ENCODE data around the gene TCEANC2.
"Not testable (repeated sequence)": the region's sequence is repeated elsewhere in the genome, so short reads cannot be mapped to it uniquely, and the experiment has no call there.

TCEANC2 gene

GRCh38 chr1:54028306-54029251 is 24.8 kb upstream of the TCEANC2 start:
- no peak for DNase-seq

GRCh38 chr1:54037476-54037875 is 15.9 kb upstream of the TCEANC2 start:
- DNase-seq, result no peak

- DNase-seq, result no peak
Measured at GRCh38 chr1:54041806-54042205, 11.6 kb upstream of the TCEANC2 start.

- no peak for DNase-seq
Measured at GRCh38 chr1:54045496-54045895, 7.9 kb upstream of the TCEANC2 start.

- DNase-seq, result no peak
Measured at GRCh38 chr1:54046671-54047383, 6.6 kb upstream of the TCEANC2 start.

- DNase-seq, result no peak
Measured at GRCh38 chr1:54047384-54048305, 5.8 kb upstream of the TCEANC2 start.

GRCh38 chr1:54050435-54050834 is 3.0 kb upstream of the TCEANC2 start:
- DNase-seq, result not testable (repeated sequence)

- peak; percentile 21 for DNase-seq
Measured at GRCh38 chr1:54051933-54052430, 1.4 kb upstream of the TCEANC2 start.

GRCh38 chr1:54052431-54052933 is 926 bp upstream of the TCEANC2 start:
- peak; percentile 48 for DNase-seq

- DNase-seq, result no peak
Measured at GRCh38 chr1:54053745-54054437, 483 bp downstream of the TCEANC2 start.

GRCh38 chr1:54054438-54054749 is 986 bp downstream of the TCEANC2 start:
- no peak for DNase-seq

- DNase-seq, result no peak
Measured at GRCh38 chr1:54064299-54064698, 10.9 kb downstream of the TCEANC2 start.

- peak; percentile 29 for DNase-seq
Measured at GRCh38 chr1:54069791-54070170, 16.4 kb downstream of the TCEANC2 start.

- DNase-seq, result no peak
Measured at GRCh38 chr1:54070171-54070837, 16.9 kb downstream of the TCEANC2 start.

- DNase-seq, result no peak
Measured at GRCh38 chr1:54077359-54077758, 24.0 kb downstream of the TCEANC2 start.

- no peak for DNase-seq
Measured at GRCh38 chr1:54080598-54081049, 27.2 kb downstream of the TCEANC2 start.

- DNase-seq, result no peak
Measured at GRCh38 chr1:54081306-54082270, 28.2 kb downstream of the TCEANC2 start.

GRCh38 chr1:54084794-54085193 is 31.4 kb downstream of the TCEANC2 start:
- DNase-seq, result no peak

- no peak for DNase-seq
Measured at GRCh38 chr1:54086754-54087153, 33.3 kb downstream of the TCEANC2 start.

GRCh38 chr1:54088385-54088784 is 35.0 kb downstream of the TCEANC2 start:
- no peak for DNase-seq
